GM18909 (cell line): ENCODE data around the gene COLGALT1.
"Not testable (repeated sequence)": the region's sequence is repeated elsewhere in the genome, so short reads cannot be mapped to it uniquely, and the experiment has no call there.

ENCODE experiments used
- ATAC-seq: cut with Tn5 transposase; IDR thresholded peaks from one replicate; pipeline ENCODE4 v1.9.1; 2021; ENCODE audit warnings: mild to moderate bottlenecking; ENCODE audit not compliant: unreplicated experiment, poor library complexity

Gene COLGALT1

GRCh38 chr19:17555480-17555928 is at the start of gene COLGALT1:
COLGALT1 (plus strand) TSS chr19:17555649; CDS start chr19:17555714, 65 bp downstream.
- peak; percentile 86 for ATAC-seq

GRCh38 chr19:17506745-17507144 is 48.7 kb upstream of the COLGALT1 start:
- no peak for ATAC-seq

GRCh38 chr19:17508558-17508933 is 46.9 kb upstream of the COLGALT1 start:
- not testable (repeated sequence) for ATAC-seq

GRCh38 chr19:17510220-17510993 is 45.0 kb upstream of the COLGALT1 start:
- no peak for ATAC-seq

GRCh38 chr19:17511724-17512573 is 43.5 kb upstream of the COLGALT1 start:
- peak; percentile 66 for ATAC-seq

- no peak for ATAC-seq
Observed at GRCh38 chr19:17512574-17512939, 42.9 kb upstream of the COLGALT1 start.

GRCh38 chr19:17515408-17516149 is 39.9 kb upstream of the COLGALT1 start:
- ATAC-seq, result no peak

GRCh38 chr19:17517898-17518297 is 37.6 kb upstream of the COLGALT1 start:
- ATAC-seq, result no peak

GRCh38 chr19:17518654-17519053 is 36.8 kb upstream of the COLGALT1 start:
- ATAC-seq, result not testable (repeated sequence)

GRCh38 chr19:17519967-17520366 is 35.5 kb upstream of the COLGALT1 start:
- no peak for ATAC-seq

GRCh38 chr19:17520865-17521264 is 34.6 kb upstream of the COLGALT1 start:
- ATAC-seq, result no peak

- ATAC-seq, result peak; percentile 81
Observed at GRCh38 chr19:17522988-17523872, 32.2 kb upstream of the COLGALT1 start.

GRCh38 chr19:17524651-17525050 is 30.8 kb upstream of the COLGALT1 start:
- ATAC-seq, result no peak

GRCh38 chr19:17525141-17525540 is 30.3 kb upstream of the COLGALT1 start:
- no peak for ATAC-seq

GRCh38 chr19:17526922-17527321 is 28.5 kb upstream of the COLGALT1 start:
- ATAC-seq, result peak; percentile 45

GRCh38 chr19:17527326-17527725 is 28.1 kb upstream of the COLGALT1 start:
- ATAC-seq, result no peak

GRCh38 chr19:17528610-17529009 is 26.8 kb upstream of the COLGALT1 start:
- no peak for ATAC-seq

GRCh38 chr19:17529239-17530158 is 25.9 kb upstream of the COLGALT1 start:
- no peak for ATAC-seq

- ATAC-seq, result no peak
Observed at GRCh38 chr19:17530586-17530985, 24.9 kb upstream of the COLGALT1 start.
